H4 (cell line): ENCODE results near the gene ZNF700. TPM values are rescaled to one million over a fixed set of nuclear protein-coding genes. Genes with fewer than 3 reads are reported as not detected.
"Not testable (repeated sequence)": the region's sequence is repeated elsewhere in the genome, so short reads cannot be mapped to it uniquely, and the experiment has no call there.

ENCODE experiments used
- DNase-seq: peaks from one replicate; pipeline ENCODE4 v3.0.0-alpha.2; 2015; ENCODE audit warnings: low spot score
- total RNA-seq: library from RNA; depleted of rRNA; stranded (reverse); fragments of >200 nt; shearing (Covaris generic); gene quantifications from 2 replicates; pipeline ENCODE4 v1.2.3, GENCODE V29; 2014; rRNA removed

Gene ZNF700
- total RNA-seq, 1 experiment from 2014 or later = 9.2 TPM

DNA sequence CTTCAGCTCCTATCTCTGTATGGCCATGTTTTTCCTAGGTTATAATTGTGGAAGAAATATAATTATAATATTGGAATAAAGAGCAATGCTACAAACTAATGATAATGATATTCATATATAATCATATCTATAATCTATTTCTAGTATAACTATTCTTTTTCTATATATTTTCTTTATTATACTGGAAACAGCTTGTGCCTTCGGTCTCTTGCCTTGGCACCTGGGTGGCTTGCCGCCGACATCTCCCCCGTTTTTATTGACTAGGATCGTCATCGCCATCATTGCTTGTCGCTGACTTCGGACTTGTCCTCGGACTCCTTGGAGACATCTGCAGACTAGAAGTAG is 64.2 kb downstream of the ZNF700 start:
- DNase-seq = no peak

DNA sequence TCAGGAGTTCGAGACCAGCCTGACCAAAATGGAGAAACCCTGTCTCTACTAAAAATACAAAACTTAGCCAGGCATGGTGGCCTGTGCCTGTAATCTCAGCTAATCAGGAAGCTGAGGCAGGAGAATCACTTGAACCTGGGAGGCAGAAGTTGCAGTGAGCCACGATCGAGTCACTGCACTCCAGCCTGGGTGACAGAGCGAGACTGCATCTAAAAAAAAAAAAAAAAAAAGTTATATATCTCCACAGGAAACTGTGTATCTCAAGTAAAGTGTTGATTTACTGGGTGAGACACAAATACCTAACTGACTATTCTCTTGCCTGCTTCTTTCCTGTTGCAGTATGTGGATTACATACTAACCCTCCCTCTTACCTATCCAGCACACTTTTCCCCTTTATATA is 67.0 kb downstream of the ZNF700 start:
- not testable (repeated sequence) for DNase-seq

DNA sequence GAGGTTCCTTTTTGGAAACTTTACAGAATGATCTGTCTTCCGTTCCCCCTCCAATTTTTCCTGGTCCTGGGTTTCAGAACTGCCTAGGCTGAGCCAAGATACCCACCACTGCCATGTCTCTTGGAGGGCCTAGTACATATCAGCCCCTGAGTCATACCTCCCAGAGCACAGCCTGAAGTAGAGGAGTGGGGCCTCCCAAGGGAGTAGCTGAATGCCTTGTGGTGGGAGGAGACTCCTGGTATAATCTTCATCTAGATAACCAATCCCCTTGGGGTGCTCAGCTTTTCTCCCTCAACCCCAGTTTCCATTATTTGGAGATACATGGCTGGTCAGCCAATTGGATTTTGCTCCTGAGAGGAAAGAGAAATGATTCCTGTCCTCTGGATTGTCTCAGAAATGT is 70.3 kb downstream of the ZNF700 start:
- DNase-seq = no peak

Other genes with a start within 250 kb of the ZNF700 start
- gene ZNF823, start 186.2 kb upstream of the ZNF700 start, total RNA-seq = 4.0 and 7.3 TPM in 2 replicates
- 1.5 and 3.3 TPM in 2 replicates for gene ZNF441, start 158.1 kb upstream of the ZNF700 start, total RNA-seq
- not detected in 2 replicates for gene ZNF491, start 126.6 kb upstream of the ZNF700 start, total RNA-seq
- gene ZNF440, start 110.8 kb upstream of the ZNF700 start, total RNA-seq = 5.5 and 6.2 TPM in 2 replicates
- 0.47 and 0.56 TPM in 2 replicates for gene ZNF439, start 76.4 kb upstream of the ZNF700 start, total RNA-seq
- 4.1 and 5.0 TPM in 2 replicates for gene ZNF69, start 37.3 kb upstream of the ZNF700 start, total RNA-seq
- gene ZNF763, start 39.9 kb downstream of the ZNF700 start, total RNA-seq = 0.02 TPM in 1 of 2 replicates, not detected in the other
- gene ZNF433, start 110.6 kb downstream of the ZNF700 start, total RNA-seq = 2.2 and 4.7 TPM in 2 replicates
- 0.79 and 1.5 TPM in 2 replicates for gene ZNF878, start 127.9 kb downstream of the ZNF700 start, total RNA-seq
- not detected in 2 replicates for gene ZNF844, start 139.6 kb downstream of the ZNF700 start, total RNA-seq
- 6.9 and 21.1 TPM in 2 replicates for gene ZNF20, start 215.2 kb downstream of the ZNF700 start, total RNA-seq
- gene ZNF625, start 231.6 kb downstream of the ZNF700 start, total RNA-seq = 3.0 and 6.9 TPM in 2 replicates
- 2.2 and 5.1 TPM in 2 replicates for gene ZNF136, start 238.0 kb downstream of the ZNF700 start, total RNA-seq